Uterus (tissue), 2 donors: ENCODE measurements around the gene SYF2.

Experiments used
- POLR2A ChIP-seq, 2 donors: fragments of 450-650 bp; IDR thresholded peaks; one replicate each; pipeline ENCODE4 v1.6.1; 2016; ENCODE audit warnings: antibody characterized with exemption in 2 of 2, mild to moderate bottlenecking in 1 of 2, moderate library complexity in 1 of 2
- TF ChIP-seq, protein P1 (sequence below), 4 experiments: fragments of 200-600 bp in 2 of 4; fragments of 450-650 bp in 2 of 4; sonication (generic) in 2 of 4; IDR thresholded peaks; one replicate each; pipeline ENCODE4 v1.5.1; 2016 to 2019; ENCODE audit warnings: antibody characterized with exemption in 4 of 4, mild to moderate bottlenecking in 2 of 4, moderate library complexity in 1 of 4

DNA sequence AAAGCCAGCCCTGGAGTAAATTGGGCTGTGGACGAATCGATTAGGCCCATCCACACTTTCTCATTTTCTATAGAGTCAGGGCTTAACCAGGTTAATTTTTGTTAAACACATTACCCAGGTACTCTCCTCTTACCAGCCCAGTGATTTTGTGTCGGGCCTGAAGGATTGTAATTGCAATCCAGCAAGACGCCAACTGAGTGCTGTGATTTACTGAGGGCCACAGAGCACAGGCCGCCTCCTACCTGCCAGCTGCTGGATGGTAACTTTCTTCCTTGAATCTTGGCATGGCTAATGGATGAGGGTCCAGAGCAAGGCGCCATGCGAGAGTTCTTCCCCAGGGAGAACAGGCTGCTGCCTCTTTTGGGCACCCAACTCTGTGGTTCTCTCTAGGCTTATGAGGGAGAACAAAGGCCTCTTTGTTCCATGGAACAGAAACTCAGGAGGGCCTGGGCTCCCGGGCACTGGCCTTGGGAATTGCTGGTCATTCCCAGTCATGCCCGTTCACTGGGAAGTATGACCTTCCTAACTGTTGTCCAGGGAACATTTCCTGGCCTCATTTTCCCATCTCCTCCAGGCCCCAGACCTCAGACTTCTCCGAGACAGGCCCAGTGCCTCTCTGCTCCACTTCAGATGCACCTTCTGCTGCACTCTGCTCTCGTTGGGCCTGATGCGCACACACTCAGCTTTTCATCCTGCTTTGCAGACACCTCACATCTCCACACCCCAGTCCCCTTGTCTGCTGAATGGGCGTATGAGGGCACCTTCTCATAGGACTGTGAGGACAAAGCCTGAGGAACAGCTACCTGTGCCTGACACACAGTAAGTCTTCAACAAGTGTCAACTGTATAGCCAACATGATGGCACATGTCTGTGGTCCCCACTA lies 57.3 kb downstream of the SYF2 start:
- no peak for TF ChIP-seq POLR2A (IDR thresholded peaks at IDR 0.05)
- TF ChIP-seq, protein P1, sequence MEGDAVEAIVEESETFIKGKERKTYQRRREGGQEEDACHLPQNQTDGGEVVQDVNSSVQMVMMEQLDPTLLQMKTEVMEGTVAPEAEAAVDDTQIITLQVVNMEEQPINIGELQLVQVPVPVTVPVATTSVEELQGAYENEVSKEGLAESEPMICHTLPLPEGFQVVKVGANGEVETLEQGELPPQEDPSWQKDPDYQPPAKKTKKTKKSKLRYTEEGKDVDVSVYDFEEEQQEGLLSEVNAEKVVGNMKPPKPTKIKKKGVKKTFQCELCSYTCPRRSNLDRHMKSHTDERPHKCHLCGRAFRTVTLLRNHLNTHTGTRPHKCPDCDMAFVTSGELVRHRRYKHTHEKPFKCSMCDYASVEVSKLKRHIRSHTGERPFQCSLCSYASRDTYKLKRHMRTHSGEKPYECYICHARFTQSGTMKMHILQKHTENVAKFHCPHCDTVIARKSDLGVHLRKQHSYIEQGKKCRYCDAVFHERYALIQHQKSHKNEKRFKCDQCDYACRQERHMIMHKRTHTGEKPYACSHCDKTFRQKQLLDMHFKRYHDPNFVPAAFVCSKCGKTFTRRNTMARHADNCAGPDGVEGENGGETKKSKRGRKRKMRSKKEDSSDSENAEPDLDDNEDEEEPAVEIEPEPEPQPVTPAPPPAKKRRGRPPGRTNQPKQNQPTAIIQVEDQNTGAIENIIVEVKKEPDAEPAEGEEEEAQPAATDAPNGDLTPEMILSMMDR (IDR thresholded peaks at IDR 0.05), result no peak
